IgD-negative memory B cell (primary cell): ENCODE data around the gene FNDC3B. TPM values are rescaled to one million over a fixed set of nuclear protein-coding genes. Genes with fewer than 3 reads are reported as not detected.
"Not testable (repeated sequence)": the region's sequence is repeated elsewhere in the genome, so short reads cannot be mapped to it uniquely, and the experiment has no call there.

ENCODE experiments used
- H3K27ac Mint-ChIP-seq, 3 donors: one replicate each; pipeline ENCODE4 v1.8.0; 2020 to 2022; ENCODE audit warnings: mild to moderate bottlenecking in 3 of 3, mixed read lengths in 3 of 3, moderate library complexity in 1 of 3
- H3K27me3 Mint-ChIP-seq: one replicate; pipeline ENCODE4 v1.8.0; 2021; ENCODE audit warnings: mixed read lengths
- H3K36me3 Mint-ChIP-seq: one replicate; pipeline ENCODE4 v1.8.0; 2020; ENCODE audit warnings: mild to moderate bottlenecking, mixed read lengths
- H3K4me1 Mint-ChIP-seq, 3 donors: one replicate each; pipeline ENCODE4 v1.8.0; 2020 to 2022; ENCODE audit warnings: mixed read lengths in 3 of 3, mild to moderate bottlenecking in 1 of 3
- H3K4me3 Mint-ChIP-seq, 4 donors: one replicate each; pipeline ENCODE4 v1.8.0; 2020 to 2022; ENCODE audit warnings: mild to moderate bottlenecking in 4 of 4, mixed read lengths in 4 of 4, moderate library complexity in 3 of 4
- H3K9me3 Mint-ChIP-seq, 3 donors: one replicate each; pipeline ENCODE4 v1.8.0; 2020 to 2021; ENCODE audit warnings: mixed read lengths in 3 of 3, mild to moderate bottlenecking in 1 of 3
- polyA plus RNA-seq: library from polyadenylated mRNA; unstranded; fragments of 300-500 nt; fragmentation: Illumina TruSeq; gene quantifications from one replicate; pipeline ENCODE4 v1.2.3, GENCODE V29; 2021

The FNDC3B gene
- polyA plus RNA-seq, result 3.5 TPM

DNA sequence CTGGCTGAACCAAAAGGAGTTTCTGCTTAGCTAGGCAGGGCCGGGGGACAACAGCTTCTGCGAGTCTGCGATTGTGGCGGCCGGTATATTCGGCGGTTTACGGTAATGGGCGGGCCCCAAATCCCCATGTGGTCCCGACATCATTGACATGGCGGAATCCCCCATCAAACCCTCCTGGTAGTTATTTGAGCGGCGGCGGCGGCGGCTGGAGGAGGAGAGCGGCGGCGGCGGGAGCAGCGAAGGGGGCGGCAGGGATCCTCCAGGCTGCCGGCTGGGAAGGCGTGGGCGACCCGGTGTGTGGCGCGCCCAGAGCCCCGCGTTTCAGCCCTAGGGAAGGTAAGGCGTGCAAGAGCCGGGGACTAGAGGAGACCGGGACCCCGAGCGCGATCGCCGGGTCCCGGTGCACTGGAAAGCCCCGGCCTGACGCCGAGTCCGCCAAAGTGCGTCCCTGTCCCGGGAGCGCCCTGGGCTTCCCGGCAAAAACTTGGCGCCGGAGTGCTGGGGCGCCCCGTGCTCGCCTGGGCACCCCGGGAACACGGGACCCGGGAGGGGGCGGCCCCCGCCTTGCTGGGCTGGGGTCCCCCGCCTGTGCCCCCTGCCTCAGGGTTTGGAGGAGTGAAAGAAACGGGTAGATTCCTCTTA is at the start of gene FNDC3B:
Gene FNDC3B (plus strand): TSS at position 143 of the 642 bp plus-strand sequence. CDS start 72,902 bp downstream, outside the sequence.
- Mint-ChIP-seq H3K4me3 (peak within 1 kb of the TSS; percentile 96 to 98 (median 97)), H3K27ac (peak within 1 kb of the TSS; percentile 66 to 96 (median 92)), H3K27me3 (peaks cover 10% of the 10 kb centered on the region), H3K4me1 (peaks cover 3 to 6% (median 4%) of the 10 kb centered on the region in 3 donors), H3K36me3 (peaks cover 4% of the 10 kb centered on the region), H3K9me3 (peaks cover 0 to 2% (median 0%) of the 10 kb centered on the region in 3 donors)

DNA sequence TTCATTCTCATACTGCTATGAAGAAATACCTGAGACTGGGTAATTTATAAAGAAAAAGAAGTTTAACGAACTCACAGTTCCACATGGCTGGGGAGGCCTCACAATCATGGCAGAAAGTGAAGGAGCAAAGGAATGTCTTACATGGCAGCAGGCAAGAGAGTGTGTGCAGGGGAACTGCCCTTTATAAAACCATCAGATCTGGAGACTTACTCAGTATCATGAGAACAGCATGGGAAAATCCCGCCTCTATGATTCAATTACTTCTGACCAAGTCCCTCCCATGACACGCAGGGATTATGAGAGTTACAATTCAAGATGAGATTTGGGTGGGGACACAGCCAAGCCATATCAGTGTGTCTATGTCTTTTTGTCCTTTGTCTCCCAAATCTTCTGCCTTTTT is 49.1 kb upstream of the FNDC3B start:
- not testable (repeated sequence) for H3K27me3 Mint-ChIP-seq, H3K4me1 Mint-ChIP-seq, H3K36me3 Mint-ChIP-seq, H3K9me3 Mint-ChIP-seq
- H3K4me3 Mint-ChIP-seq, result peak overlapping the region in 1 of 4 donors; percentile 28
- H3K27ac Mint-ChIP-seq, result peak overlapping the region in 1 of 3 donors; percentile 50

DNA sequence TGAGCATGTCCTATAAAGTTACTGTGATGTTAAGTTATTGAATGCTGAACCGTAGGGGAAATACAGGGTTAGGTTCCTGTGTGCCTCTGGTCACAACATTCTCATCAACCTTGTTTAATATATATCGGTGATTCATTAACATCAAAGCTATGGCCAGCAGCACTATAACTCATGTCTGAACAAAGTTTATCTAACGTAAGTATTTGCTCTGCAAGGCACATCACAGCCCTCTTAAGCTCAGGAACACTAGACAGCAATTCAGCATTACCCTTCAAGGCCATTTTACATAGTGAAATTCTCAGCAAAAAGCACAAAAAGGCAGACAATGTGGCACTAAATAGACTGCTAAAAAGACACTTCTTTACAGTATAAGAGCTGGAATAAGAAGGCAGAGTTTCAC is 48.2 kb upstream of the FNDC3B start:
- peaks cover 6% of the 10 kb centered on the region for H3K27me3 Mint-ChIP-seq
- H3K9me3 Mint-ChIP-seq, result peaks cover 3 to 5% (median 3%) of the 10 kb centered on the region in 3 donors

DNA sequence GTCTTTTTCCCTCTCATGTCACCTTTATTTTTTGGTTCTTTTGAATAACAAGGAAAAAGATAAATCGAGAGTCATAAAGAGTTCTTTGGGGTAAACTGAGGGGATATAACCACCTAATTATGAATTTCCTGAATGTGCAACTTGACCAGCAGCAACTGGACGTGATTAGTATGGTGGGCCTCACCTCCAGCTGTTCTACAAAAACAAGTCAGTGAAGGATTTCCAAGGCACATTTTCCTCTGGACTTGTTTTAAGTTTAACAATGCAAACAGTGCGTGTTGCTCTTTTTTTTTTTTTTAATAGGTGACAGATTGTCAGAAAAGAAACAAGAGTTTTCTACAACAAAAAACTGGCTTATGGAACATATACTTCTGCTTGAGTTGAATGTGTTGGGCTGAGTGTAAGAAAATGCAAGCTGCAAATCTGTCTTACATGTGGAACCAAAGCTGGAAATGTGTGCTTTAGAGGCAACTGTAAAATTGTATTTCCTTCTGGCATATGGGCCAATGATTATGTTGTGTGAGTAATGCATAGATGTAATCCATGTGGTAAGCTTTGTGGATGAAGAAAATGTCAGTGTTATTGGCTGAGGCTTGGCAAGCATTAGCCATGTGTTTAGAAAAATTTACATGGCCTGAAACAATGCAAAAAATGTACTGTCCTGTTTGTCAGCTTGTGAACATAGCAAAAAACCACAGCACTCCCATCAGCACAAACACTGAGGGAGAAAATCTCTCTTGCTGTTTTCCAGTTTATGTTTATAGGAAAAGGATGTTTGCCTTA is 44.5 kb upstream of the FNDC3B start:
- Mint-ChIP-seq H3K4me1 (no peaks in the 10 kb centered on the region), H3K27ac (no peak overlapping the region), H3K4me3 (no peak overlapping the region), H3K36me3 (no peaks in the 10 kb centered on the region), H3K27me3 (peaks cover 9% of the 10 kb centered on the region), H3K9me3 (peaks cover 4 to 10% (median 9%) of the 10 kb centered on the region in 3 donors)

More for the DNA sequence above, 48.2 kb upstream of the FNDC3B start:
- H3K4me3 Mint-ChIP-seq, result no peak overlapping the region
- H3K36me3 Mint-ChIP-seq, result no peaks in the 10 kb centered on the region
- no peak overlapping the region for H3K27ac Mint-ChIP-seq
- H3K4me1 Mint-ChIP-seq, result no peaks in the 10 kb centered on the region

DNA sequence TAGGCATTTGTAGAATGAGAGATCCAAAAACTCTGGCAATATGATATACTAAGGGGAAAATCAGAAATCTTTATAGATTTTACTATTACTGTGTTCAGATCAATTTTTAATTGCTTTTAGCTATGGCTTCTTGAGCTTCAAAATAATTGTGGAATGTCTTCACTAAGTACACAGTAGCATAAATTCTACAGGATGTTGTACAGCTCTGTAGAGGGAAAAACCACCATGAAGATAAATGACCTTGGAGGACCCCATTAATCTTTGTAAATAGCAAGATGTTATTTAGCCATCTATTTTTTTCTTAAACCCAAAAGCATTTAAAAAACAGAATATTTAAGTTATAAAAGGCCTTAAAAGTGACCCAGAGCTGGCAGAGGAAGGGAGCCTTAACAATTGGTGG is 43.9 kb upstream of the FNDC3B start:
- Mint-ChIP-seq H3K27me3 (peaks cover 9% of the 10 kb centered on the region), H3K4me1 (no peaks in the 10 kb centered on the region), H3K4me3 (no peak overlapping the region), H3K27ac (no peak overlapping the region), H3K36me3 (no peaks in the 10 kb centered on the region), H3K9me3 (peaks cover 4 to 9% (median 9%) of the 10 kb centered on the region in 3 donors)

DNA sequence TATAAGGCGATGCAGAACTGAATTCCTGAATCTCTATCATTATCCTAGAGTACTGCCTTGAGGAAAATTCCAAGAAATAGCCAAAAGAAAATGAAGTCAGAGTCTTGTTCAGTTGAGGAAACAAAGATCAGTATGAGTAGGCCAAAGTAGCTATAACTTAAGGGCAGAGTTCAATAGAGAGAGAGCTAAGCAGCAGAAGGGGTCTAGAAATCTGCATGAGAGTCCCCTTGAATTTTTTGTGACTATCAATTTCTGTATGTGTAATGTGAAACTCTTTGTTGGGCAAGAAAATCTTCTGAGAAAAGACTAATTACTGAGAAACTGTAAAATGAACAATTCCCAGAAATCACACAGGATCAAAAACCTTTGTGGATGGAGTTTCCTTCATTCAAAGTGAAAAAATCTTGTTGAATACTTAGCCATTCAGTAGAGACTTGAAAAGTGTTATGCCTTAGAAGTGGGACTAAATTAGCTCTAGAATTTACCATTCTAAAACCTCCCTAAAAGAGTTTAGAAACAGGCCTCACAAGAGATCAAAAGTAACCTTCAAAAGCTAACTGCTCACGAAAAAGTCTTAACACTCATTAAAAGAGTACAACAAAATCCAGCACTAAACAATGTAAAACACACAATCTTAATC is 43.1 kb upstream of the FNDC3B start:
- no peak overlapping the region for H3K27ac Mint-ChIP-seq
- no peaks in the 10 kb centered on the region for H3K36me3 Mint-ChIP-seq
- H3K27me3 Mint-ChIP-seq, result peaks cover 10% of the 10 kb centered on the region
- H3K9me3 Mint-ChIP-seq, result peaks cover 4 to 11% (median 9%) of the 10 kb centered on the region in 3 donors
- no peaks in the 10 kb centered on the region for H3K4me1 Mint-ChIP-seq
- no peak overlapping the region for H3K4me3 Mint-ChIP-seq

DNA sequence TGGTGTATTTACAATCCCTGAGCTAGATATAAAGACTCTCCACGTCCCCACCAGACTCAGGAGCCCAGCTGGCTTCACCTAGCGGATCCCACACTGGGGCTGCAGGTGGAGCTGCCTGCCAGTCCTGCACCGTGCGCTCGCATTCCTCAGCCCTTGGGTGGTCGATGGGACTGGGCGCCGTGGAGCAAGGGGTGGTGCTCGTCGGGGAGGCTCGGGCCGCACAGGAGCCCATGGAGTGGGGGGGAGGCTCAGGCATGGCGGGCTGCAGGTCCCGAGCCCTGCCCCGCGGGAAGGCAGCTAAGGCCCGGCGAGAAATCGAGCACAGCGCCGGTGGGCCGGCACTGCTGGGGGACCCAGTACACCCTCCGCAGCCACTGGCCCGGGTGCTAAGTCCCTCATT is 40.6 kb upstream of the FNDC3B start:
- H3K4me1 Mint-ChIP-seq, H3K27me3 Mint-ChIP-seq, H3K4me3 Mint-ChIP-seq, H3K27ac Mint-ChIP-seq, H3K36me3 Mint-ChIP-seq: not testable (repeated sequence)
- peaks cover 9 to 15% (median 15%) of the 10 kb centered on the region in 3 donors for H3K9me3 Mint-ChIP-seq

DNA sequence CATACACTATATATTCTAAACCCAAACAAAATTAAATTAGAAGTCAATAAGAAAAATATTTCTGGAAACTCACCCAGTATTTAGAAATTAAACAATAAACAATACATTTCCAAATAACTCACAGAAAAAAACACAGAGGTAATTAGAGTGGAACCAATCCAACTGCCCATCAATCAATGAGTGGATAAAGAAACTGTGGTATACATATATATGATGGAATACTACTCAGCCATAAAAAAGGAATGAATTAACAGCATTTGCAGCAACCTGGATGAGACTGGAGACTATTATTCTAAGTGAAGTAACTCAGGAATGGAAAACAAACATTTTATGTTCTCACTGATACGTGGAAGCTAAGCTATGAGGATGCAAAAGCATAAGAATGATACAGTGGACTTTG is 37.8 kb upstream of the FNDC3B start:
- peaks cover 7 to 11% (median 7%) of the 10 kb centered on the region in 3 donors for H3K9me3 Mint-ChIP-seq
- not testable (repeated sequence) for H3K27me3 Mint-ChIP-seq, H3K36me3 Mint-ChIP-seq, H3K4me3 Mint-ChIP-seq, H3K4me1 Mint-ChIP-seq, H3K27ac Mint-ChIP-seq

DNA sequence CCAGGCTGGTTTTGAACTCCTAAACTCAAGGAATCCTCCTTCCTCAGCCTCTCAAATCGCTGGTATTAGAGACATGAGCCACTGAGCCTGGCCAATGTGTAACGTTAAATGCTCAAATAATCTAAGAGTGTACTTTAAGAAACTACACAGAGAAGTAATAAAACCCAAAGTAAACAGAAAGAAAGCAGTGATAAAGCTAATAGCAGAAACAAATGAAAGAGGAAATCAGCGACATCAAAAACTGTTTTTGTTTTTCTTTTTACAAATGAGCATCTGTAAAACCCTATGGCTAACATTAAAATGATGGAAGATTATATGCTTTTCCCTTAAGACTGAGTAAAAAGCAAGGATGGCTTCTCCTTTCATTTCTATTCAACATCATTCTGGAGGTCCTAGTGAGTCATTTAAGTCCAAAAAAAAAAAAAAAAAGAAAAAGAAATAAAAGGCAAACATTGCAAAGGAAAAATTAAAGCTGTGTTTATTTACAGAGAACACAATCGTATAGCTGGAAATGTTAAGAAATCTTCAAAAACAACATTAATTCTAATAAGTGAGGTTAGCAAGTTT is 36.8 kb upstream of the FNDC3B start:
- peaks cover 3% of the 10 kb centered on the region for H3K27me3 Mint-ChIP-seq
- H3K9me3 Mint-ChIP-seq, result peaks cover 6 to 8% (median 7%) of the 10 kb centered on the region in 3 donors
- H3K4me1 Mint-ChIP-seq, result no peaks in the 10 kb centered on the region
- no peak overlapping the region for H3K27ac Mint-ChIP-seq
- H3K4me3 Mint-ChIP-seq, result no peak overlapping the region
- H3K36me3 Mint-ChIP-seq, result no peaks in the 10 kb centered on the region

DNA sequence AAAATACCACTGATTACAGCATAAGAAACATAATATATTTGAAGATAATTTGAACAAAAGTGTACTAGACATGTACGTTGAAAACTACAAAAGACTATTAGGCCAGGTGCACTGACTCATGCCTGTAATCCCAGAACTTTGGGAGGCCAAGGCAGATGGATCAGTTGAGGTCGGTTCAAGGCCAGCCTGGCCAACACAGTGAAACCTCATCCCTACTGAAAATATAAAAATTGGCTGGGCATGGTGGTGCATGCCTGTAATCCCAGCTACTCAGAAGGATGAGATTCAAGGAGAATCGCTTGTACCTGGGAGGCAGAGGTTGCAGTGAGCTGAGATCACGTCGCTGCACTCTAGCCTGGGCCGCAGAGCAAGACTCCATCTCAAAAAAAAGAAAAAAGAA is 36.2 kb upstream of the FNDC3B start:
- Mint-ChIP-seq H3K36me3 (no peaks in the 10 kb centered on the region), H3K27ac (no peak overlapping the region), H3K27me3 (peaks cover 3% of the 10 kb centered on the region), H3K4me1 (no peaks in the 10 kb centered on the region), H3K4me3 (no peak overlapping the region), H3K9me3 (peaks cover 6 to 7% (median 7%) of the 10 kb centered on the region in 3 donors)

DNA sequence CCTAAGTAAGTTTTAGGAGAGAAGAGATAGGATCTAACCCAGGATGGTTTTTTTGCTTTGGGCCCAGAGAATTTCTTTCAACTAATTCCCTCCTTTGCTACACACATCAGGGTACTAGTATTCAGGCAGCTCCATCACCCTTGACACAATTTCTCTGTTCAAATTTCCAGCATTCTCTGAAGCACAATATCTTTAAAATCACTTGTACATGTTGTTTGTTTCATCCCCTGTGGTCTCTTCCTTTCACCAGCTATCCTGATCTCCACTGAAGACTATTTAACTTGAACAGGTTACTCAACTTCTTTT is 32.4 kb upstream of the FNDC3B start:
- Mint-ChIP-seq H3K36me3 (no peaks in the 10 kb centered on the region), H3K4me3 (no peak overlapping the region), H3K4me1 (no peaks in the 10 kb centered on the region), H3K9me3 (peaks cover 0 to 2% (median 0%) of the 10 kb centered on the region in 3 donors), H3K27me3 (peaks cover 2% of the 10 kb centered on the region), H3K27ac (no peak overlapping the region)

DNA sequence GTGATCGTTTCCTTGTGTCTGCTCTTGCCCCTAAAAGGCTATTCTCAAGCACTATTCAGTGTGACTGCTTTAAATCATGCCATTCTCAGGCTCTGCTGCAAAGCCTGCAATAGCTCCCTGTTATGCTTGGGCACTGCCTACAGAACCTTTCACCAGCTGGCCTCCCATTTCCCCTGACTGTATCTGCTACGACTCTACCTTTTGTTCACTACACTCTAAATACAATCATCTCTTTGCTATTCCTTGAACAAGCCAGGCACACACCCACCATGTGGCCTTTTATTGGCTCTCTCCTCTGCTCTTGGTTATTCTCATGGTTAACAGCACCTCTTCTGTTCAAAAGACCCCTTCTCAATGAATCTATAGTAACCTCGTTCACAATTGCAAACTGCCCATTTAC is 29.6 kb upstream of the FNDC3B start:
- no peaks in the 10 kb centered on the region for H3K9me3 Mint-ChIP-seq

DNA sequence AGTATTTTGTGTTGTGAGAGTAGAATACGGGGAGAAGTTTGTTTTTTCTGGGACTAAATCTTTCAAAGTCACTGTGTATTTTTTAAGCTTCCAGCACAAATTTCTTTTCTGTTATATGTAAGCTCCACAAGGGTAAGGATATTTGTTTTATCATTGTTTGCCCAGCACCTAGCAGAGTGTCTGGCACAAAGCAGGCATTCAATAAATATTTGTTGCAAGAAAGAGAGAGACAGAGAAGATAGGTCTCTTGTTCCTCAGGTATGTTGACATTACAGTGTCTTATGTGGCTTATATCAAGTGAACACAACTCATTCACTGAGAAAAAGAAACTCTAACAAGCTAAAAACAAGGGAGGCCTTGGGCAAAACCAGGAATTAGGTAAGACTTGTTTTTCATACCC is 26.6 kb upstream of the FNDC3B start:
- Mint-ChIP-seq H3K36me3 (no peaks in the 10 kb centered on the region), H3K27ac (no peak overlapping the region), H3K9me3 (no peaks in the 10 kb centered on the region), H3K4me3 (no peak overlapping the region), H3K27me3 (peaks cover 2% of the 10 kb centered on the region), H3K4me1 (no peaks in the 10 kb centered on the region)

More for the DNA sequence above, 29.6 kb upstream of the FNDC3B start:
- no peak overlapping the region for H3K27ac Mint-ChIP-seq
- peaks cover 4% of the 10 kb centered on the region for H3K27me3 Mint-ChIP-seq
- no peaks in the 10 kb centered on the region for H3K4me1 Mint-ChIP-seq
- no peak overlapping the region for H3K4me3 Mint-ChIP-seq
- no peaks in the 10 kb centered on the region for H3K36me3 Mint-ChIP-seq

DNA sequence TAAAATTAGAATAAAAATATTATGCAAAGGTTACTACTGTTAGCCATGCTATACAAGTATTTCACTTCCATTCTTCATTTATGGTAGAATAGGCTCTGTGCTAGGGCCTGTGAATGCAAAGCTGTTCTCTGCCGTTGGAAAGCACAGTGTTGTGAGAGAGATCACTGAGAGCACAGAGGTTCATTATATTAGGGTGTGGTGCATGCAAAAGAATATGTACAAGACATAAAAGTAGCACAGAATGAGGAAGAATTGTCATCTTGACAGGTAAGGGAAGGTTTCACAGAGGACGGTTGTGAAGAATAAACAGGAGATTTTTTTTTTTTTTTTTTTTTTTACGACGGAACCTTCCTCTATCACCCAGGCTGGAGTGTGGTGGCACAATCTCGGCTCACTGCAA is 25.2 kb upstream of the FNDC3B start:
- Mint-ChIP-seq H3K27ac (no peak overlapping the region), H3K27me3 (peaks cover 2% of the 10 kb centered on the region), H3K36me3 (no peaks in the 10 kb centered on the region), H3K9me3 (no peaks in the 10 kb centered on the region), H3K4me3 (no peak overlapping the region), H3K4me1 (no peaks in the 10 kb centered on the region)

DNA sequence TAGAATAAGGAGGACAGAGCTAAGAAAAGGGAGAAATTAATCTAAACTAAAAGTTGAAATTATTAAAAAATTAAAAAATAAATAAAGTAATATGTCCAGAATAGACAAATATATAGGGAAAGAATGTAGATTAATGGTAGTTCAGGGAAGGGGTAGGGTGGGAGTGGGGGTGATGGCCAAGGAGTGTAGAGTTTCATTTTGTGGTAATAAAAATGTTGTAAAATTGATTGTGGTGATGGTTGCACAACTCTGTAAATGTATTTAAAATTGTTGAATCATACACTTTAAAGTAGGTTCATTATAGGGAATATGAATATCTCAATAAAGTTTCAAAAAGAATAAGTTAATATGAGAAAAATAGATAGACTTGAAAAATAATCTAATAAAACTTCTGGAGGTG is 21.0 kb upstream of the FNDC3B start:
- H3K27ac Mint-ChIP-seq, result no peak overlapping the region
- H3K4me1 Mint-ChIP-seq, result peaks cover 0 to 2% (median 0%) of the 10 kb centered on the region in 3 donors
- peaks cover 2% of the 10 kb centered on the region for H3K27me3 Mint-ChIP-seq
- H3K4me3 Mint-ChIP-seq, result no peak overlapping the region
- no peaks in the 10 kb centered on the region for H3K36me3 Mint-ChIP-seq
- no peaks in the 10 kb centered on the region for H3K9me3 Mint-ChIP-seq
